Measurements from ENCODE around the gene GMDS.

GRCh38 chr6:1806935-1807334 lies 438.5 kb downstream of the GMDS start:
- TF ChIP-seq CTCF (IDR thresholded peaks at IDR 0.05; ENCODE audit: low read length) (no peak), EZH2 (optimal IDR thresholded peaks at IDR 0.05; ENCODE audit: low read depth, low read length) (no peak)
